NT2/D1 (cell line): ENCODE measurements around the gene NFYA.

Experiments used
- SUZ12 ChIP-seq: IDR thresholded peaks from 2 replicates; pipeline ENCODE4 v1.6.1; 2011; ENCODE audit not compliant: insufficient read length, insufficient read depth; ENCODE audit errors: extremely low read depth
- YY1 ChIP-seq: IDR thresholded peaks from 2 replicates; pipeline ENCODE4 v1.6.1; 2011; ENCODE audit not compliant: insufficient read length, insufficient read depth
- ZNF274 ChIP-seq: IDR thresholded peaks from 2 replicates; pipeline ENCODE4 v1.6.1; 2011; ENCODE audit warnings: mild to moderate bottlenecking, low read depth, low read length

DNA sequence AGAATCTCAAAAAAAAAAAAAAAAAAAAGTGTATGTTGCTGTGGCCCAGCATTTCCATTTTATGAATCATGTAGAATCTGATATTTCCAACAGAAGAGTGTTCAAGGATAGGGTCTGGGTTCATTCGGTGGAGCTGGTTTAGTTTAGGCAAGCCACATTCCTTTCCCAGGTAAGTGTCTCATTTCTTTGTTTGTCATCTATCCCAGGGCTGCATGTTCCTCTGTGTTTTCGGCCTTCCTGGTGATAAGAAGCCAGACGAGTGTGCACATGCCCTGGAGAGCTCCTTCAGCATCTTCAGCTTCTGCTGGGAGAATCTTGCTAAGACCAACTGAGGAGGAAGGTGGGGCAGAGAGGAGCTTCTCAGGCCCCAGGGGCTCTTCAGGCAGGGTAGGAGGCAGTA, 38.2 kb downstream of the NFYA start:
- TF ChIP-seq YY1 (no peak), ZNF274 (no peak), SUZ12 (no peak)
